Measurements from ENCODE around the gene KRTAP5-4. TPM values are rescaled to one million over a fixed set of nuclear protein-coding genes. Genes with fewer than 3 reads are reported as not detected.

Gene KRTAP5-4
- total and polyA plus RNA-seq, 4 donors, result not detected

DNA sequence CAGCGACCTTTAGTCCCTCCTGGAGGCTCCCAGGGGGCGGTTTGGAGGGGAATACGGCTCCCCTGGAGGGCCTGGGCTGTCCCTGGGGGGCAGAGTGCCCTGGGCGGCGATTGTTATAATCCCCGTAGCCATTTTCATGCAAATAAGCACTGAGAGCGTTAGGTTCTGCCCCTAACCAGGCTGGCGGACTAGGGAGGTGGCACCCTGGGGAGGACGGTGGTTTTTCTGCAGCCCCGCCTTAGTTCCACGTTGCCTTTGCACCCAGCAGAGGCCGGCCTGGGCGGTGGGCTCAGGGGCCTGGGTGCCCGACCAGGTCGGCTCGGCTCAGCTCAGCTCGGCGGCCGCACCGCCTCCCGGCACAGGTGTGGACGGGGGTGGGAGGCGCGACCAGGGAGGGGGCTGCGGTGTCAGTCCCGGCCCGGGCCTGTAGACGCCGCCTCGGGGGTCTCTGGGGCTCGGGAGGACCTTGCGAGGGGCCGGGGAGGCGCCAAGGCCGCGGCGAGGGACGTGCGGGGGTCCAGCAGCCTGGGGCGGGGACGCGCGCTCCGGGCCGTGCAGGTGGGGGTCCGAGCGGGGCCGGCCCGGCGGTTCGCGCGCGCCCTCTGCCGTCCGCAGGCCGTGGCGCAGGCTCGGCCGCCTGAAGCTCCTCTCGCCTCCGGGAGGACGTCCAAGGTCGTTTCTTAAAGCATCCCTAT, 47.6 kb downstream of the KRTAP5-4 start:
- H3K4me1 ChIP-seq (ENCODE audit: control insufficient read depth in 5 of 5, insufficient read depth in 5 of 5, low read length in 5 of 5), result peaks cover 0 to 5% (median 0%) of the 10 kb centered on the region in 5 donors
- 1 to 2% methylated on average over 33 to 64 of the region's 64 CpGs for WGBS, 2 donors
- H3K27ac ChIP-seq (ENCODE audit: low read depth in 1 of 2, low read length in 1 of 2), result peak overlapping the region; percentile 60 to 63
- TF ChIP-seq CTCF (IDR thresholded peaks at IDR 0.05; ENCODE audit: control extremely low read depth, extremely low read depth), result peak; percentile 80
- peaks cover 0 to 6% (median 2%) of the 10 kb centered on the region in 4 donors for H3K9me3 ChIP-seq (ENCODE audit: control insufficient read depth in 4 of 4, insufficient read depth in 3 of 4, low read length in 3 of 4)
- no peak overlapping the region for H3K4me3 ChIP-seq
- H3K27me3 ChIP-seq (ENCODE audit: control insufficient read depth in 3 of 3, insufficient read depth in 3 of 3, low read length in 2 of 3), result peaks cover 0 to 30% (median 19%) of the 10 kb centered on the region in 3 donors
- H3K36me3 ChIP-seq (ENCODE audit: control insufficient read depth in 4 of 4, insufficient read depth in 4 of 4, low read length in 4 of 4), result no peaks in the 10 kb centered on the region
- DNase-seq (peak; percentile 52 to 67 (median 66)), ATAC-seq (ENCODE audit: insufficient read depth, low FRiP score) (peak; percentile 71)
- no peak overlapping the region for H3K9ac ChIP-seq (ENCODE audit: insufficient read depth in 1 of 2, low read length in 2 of 2)

DNA sequence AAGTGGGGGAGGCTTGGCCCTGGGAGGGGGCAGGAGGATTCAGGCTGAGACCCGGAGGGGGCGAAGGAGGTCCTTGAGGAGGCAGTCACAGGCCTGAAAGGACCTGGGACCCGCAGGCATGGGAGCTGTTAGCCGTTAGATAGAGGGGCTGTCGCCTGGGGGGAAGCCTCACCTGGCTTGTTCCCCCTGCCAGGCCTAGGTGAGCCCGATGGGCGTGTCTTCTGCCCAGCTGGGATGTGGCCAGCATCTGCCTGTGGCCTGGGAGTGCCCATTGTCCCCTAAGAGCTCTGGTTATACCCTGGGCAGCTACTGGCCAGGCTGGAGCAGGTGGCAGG, 48.1 kb downstream of the KRTAP5-4 start:
- H3K4me1 ChIP-seq (ENCODE audit: control insufficient read depth in 5 of 5, insufficient read depth in 5 of 5, low read length in 5 of 5), result peaks cover 0 to 5% (median 0%) of the 10 kb centered on the region in 5 donors
- H3K9ac ChIP-seq (ENCODE audit: insufficient read depth in 1 of 2, low read length in 2 of 2), result no peak overlapping the region
- DNase-seq (no peak), ATAC-seq (ENCODE audit: insufficient read depth, low FRiP score) (no peak)
- WGBS, 2 donors, result 11 to 16% methylated on average over 7 of the region's 7 CpGs
- no peaks in the 10 kb centered on the region for H3K36me3 ChIP-seq (ENCODE audit: control insufficient read depth in 4 of 4, insufficient read depth in 4 of 4, low read length in 4 of 4)
- no peak overlapping the region for H3K4me3 ChIP-seq
- peaks cover 0 to 34% (median 22%) of the 10 kb centered on the region in 3 donors for H3K27me3 ChIP-seq (ENCODE audit: control insufficient read depth in 3 of 3, insufficient read depth in 3 of 3, low read length in 2 of 3)
- peak overlapping the region; percentile 60 to 63 for H3K27ac ChIP-seq (ENCODE audit: low read depth in 1 of 2, low read length in 1 of 2)
- H3K9me3 ChIP-seq (ENCODE audit: control insufficient read depth in 4 of 4, insufficient read depth in 3 of 4, low read length in 3 of 4), result peaks cover 0 to 6% (median 2%) of the 10 kb centered on the region in 4 donors
- TF ChIP-seq CTCF (IDR thresholded peaks at IDR 0.05; ENCODE audit: control extremely low read depth, extremely low read depth), result no peak

DNA sequence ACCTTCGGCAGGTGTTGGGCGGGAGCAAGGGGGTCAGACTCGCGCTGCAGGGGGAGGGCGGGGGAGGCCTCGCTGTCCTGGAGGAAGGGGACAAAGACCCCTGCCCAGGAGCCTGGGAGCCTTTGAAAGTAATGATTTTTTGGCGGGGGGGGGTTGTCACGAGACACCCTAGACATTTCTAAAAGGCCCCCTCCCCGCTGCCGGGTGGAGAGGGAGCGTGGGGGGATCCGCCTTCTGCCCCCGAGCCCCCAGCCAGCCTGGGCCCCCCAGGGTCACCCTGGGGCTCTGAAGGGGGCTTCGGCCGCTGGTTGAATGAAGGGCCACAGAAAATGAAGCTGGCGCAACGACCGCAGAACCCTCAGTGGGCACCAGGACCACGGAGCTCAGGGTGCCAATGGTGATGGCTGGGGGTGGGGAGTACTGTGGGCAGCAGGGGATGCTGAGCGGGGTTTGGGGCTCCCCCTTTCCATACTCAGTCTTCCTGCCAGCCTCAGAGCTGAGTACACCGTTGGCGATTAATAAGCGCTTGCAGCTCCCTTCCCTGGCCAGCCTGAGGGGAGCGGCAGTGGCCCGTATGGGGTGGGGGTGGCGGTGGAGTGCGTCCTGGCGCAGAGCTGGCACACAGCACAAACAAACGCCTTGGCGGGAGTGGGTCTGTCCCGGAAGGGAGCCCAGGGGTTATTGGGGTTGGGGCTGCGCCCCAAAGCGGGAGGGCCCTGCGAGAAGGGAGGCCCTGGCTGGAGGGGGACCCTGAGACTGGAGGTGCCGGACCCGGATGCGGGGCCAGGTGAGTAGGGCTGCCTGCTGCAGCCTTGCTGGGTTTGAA, 48.6 kb downstream of the KRTAP5-4 start:
- H3K27me3 ChIP-seq (ENCODE audit: control insufficient read depth in 3 of 3, insufficient read depth in 3 of 3, low read length in 2 of 3), result peaks cover 0 to 36% (median 22%) of the 10 kb centered on the region in 3 donors
- H3K9me3 ChIP-seq (ENCODE audit: control insufficient read depth in 4 of 4, insufficient read depth in 3 of 4, low read length in 3 of 4), result no peaks in the 10 kb centered on the region
- 4 to 6% methylated on average over 33 to 37 of the region's 37 CpGs for WGBS, 2 donors
- peaks cover 0 to 5% (median 0%) of the 10 kb centered on the region in 5 donors for H3K4me1 ChIP-seq (ENCODE audit: control insufficient read depth in 5 of 5, insufficient read depth in 5 of 5, low read length in 5 of 5)
- DNase-seq (peak in 1 of 3 donors; percentile 26), ATAC-seq (ENCODE audit: insufficient read depth, low FRiP score) (no peak)
- no peak overlapping the region for H3K9ac ChIP-seq (ENCODE audit: insufficient read depth in 1 of 2, low read length in 2 of 2)
- H3K36me3 ChIP-seq (ENCODE audit: control insufficient read depth in 4 of 4, insufficient read depth in 4 of 4, low read length in 4 of 4), result no peaks in the 10 kb centered on the region
- TF ChIP-seq CTCF (IDR thresholded peaks at IDR 0.05; ENCODE audit: control extremely low read depth, extremely low read depth), result no peak
- peak overlapping the region; percentile 48 for H3K4me3 ChIP-seq
- H3K27ac ChIP-seq (ENCODE audit: low read depth in 1 of 2, low read length in 1 of 2), result peak overlapping the region in 1 of 2 donors; percentile 60

Data from lung (tissue), 12 donors.